K562 (cell line): Measurements from ENCODE around the gene DTD1. TPM values are rescaled to one million over a fixed set of nuclear protein-coding genes. Genes with fewer than 3 reads are reported as not detected.

Source experiments
- ATAC-seq: fragments of 200-7000 bp; cut with Tn5 transposase; 3 replicates; pipeline ENCODE4 v1.9.1; 2020; ENCODE audit warnings: moderate library complexity
- BruUV-seq: library from RNA; stranded (reverse); fragments of 400-500 nt; replicated peaks from 2 replicates; lab custom pipeline; 2021; lab: Mats Ljungman, UMichigan
- CTCF ChIA-PET: fragments of 300-600 bp; formaldehyde crosslinking; extraction: SDS; loops from one replicate; lab custom pipeline; 2021; ENCODE audit warnings: low intra/inter-chr PET ratio; lab: Yijun Ruan, JAX
- POLR2A ChIA-PET: fragments of 300-600, 350-650 bp; sonication (Branson Sonifier 250); formaldehyde crosslinking; extraction: SDS; loops from one replicate; lab custom pipeline; 2021; ENCODE audit warnings: antibody characterized with exemption, inconsistent platforms; lab: Yijun Ruan, JAX
- DNase-seq, 4 experiments: peaks; one replicate each; pipeline versions ENCODE4 v3.0.0 to v3.0.0-alpha.2; 2011 to 2018; ENCODE audit warnings: low spot score in 3 of 4, mixed read lengths in 3 of 4; ENCODE audit errors: extremely low read depth in 1 of 4
- FAIRE-seq: peaks from 2 replicates; lab custom pipeline; 2011; peaks lifted over from hg19 to GRCh38; lab: Jason Lieb, UNC
- H2AFZ ChIP-seq: 2 replicates; pipeline ENCODE4 v1.6.0; 2011; ENCODE audit warnings: low read depth, low read length, control low read depth, inconsistent platforms
- H3K27ac ChIP-seq: fragments of 200-600 bp; 3 replicates; pipeline ENCODE4 v1.8.0; 2011; ENCODE audit warnings: low read depth, mild to moderate bottlenecking, control low read depth, inconsistent platforms, low read length, moderate library complexity, mixed read lengths; ENCODE audit errors: extremely low read depth
- H3K27me3 ChIP-seq, 2 experiments: fragments of 300-600 bp in 1 of 2; 2 replicates in 1 of 2; 3 replicates in 1 of 2; pipeline versions ENCODE4 v1.6.0 to v1.8.0; 2011; ENCODE audit warnings: inconsistent platforms in 2 of 2, low read length in 2 of 2, mild to moderate bottlenecking in 1 of 2, mixed read lengths in 1 of 2, moderate library complexity in 1 of 2; ENCODE audit not compliant: control insufficient read depth in 2 of 2, insufficient read depth in 2 of 2
- H3K36me3 ChIP-seq: fragments of 300-600 bp; 3 replicates; pipeline ENCODE4 v1.8.0; 2011; ENCODE audit warnings: mild to moderate bottlenecking, low read length, inconsistent platforms; ENCODE audit not compliant: control insufficient read depth, insufficient read depth
- H3K4me1 ChIP-seq, 2 experiments: fragments of 200-600 bp in 1 of 2; replicated peaks in 1 of 2; 2 replicates in 1 of 2; 3 replicates in 1 of 2; pipeline versions ENCODE4 v1.5.1 to v1.8.0; 2011; ENCODE audit warnings: inconsistent platforms in 2 of 2, low read length in 2 of 2, mild to moderate bottlenecking in 1 of 2, mixed read lengths in 1 of 2, moderate library complexity in 1 of 2; ENCODE audit not compliant: control insufficient read depth in 2 of 2, insufficient read depth in 2 of 2
- H3K4me2 ChIP-seq: 2 replicates; pipeline ENCODE4 v1.6.1; 2011; ENCODE audit warnings: low read length, control low read depth, inconsistent platforms, mixed read lengths; ENCODE audit not compliant: insufficient read depth
- H3K4me3 ChIP-seq: fragments of 200-600 bp; sonication (generic), shearing (Covaris generic); 2 replicates; pipeline ENCODE4 v1.5.1; 2016; ENCODE audit warnings: control low read depth, inconsistent platforms
- H3K79me2 ChIP-seq: fragments of 200-600 bp; 3 replicates; pipeline ENCODE4 v1.8.0; 2011; ENCODE audit warnings: low read length, inconsistent platforms; ENCODE audit not compliant: control insufficient read depth, insufficient read depth
- H3K9ac ChIP-seq, 2 experiments: 2 replicates each; pipeline versions ENCODE4 v1.6.0 to v1.6.1; 2011; ENCODE audit warnings: low read depth in 2 of 2, low read length in 2 of 2, control low read depth in 1 of 2, inconsistent platforms in 1 of 2, mild to moderate bottlenecking in 1 of 2, mixed read lengths in 1 of 2; ENCODE audit not compliant: insufficient read depth in 1 of 2
- H3K9me1 ChIP-seq: one replicate; pipeline ENCODE4 v1.6.0; 2011; ENCODE audit warnings: inconsistent platforms, mild to moderate bottlenecking, low read length, moderate library complexity; ENCODE audit not compliant: control insufficient read depth, insufficient read depth
- H3K9me3 ChIP-seq: replicated peaks from 2 replicates; pipeline ENCODE4 v1.5.1; 2011; ENCODE audit warnings: low read depth, low read length, inconsistent platforms; ENCODE audit not compliant: control insufficient read depth, insufficient read depth
- H4K20me1 ChIP-seq: replicated peaks from 2 replicates; pipeline ENCODE4 v1.6.1; 2011; ENCODE audit warnings: low read length, inconsistent platforms, mixed read lengths; ENCODE audit not compliant: control insufficient read depth, insufficient read depth
- CBX1 ChIP-seq: sonication (generic); IDR thresholded peaks from 2 replicates; pipeline ENCODE4 v1.6.1; 2016; ENCODE audit warnings: antibody characterized with exemption, low read depth, mild to moderate bottlenecking
- CEBPB ChIP-seq: fragments of 450-650 bp; IDR thresholded peaks from 2 replicates; pipeline ENCODE4 v1.6.1; 2016; ENCODE audit warnings: missing genetic modification characterization, missing compliant biosample characterization
- ETV5 ChIP-seq: sonication (generic); formaldehyde crosslinking; IDR thresholded peaks from 2 replicates; pipeline ENCODE4 v1.4.0; 2020; ENCODE audit warnings: low read depth, mild to moderate bottlenecking, missing genetic modification reagents
- PCBP2 ChIP-seq: fragments of 200-400 bp; formaldehyde crosslinking; IDR thresholded peaks from 2 replicates; pipeline ENCODE4 v1.6.1; 2018; ENCODE audit warnings: low read length, low read depth, mild to moderate bottlenecking, moderate library complexity; ENCODE audit not compliant: poor library complexity, severe bottlenecking
- RAD51 ChIP-seq: fragments of 450-650 bp; IDR thresholded peaks from 2 replicates; pipeline ENCODE4 v1.7.1; 2016; ENCODE audit warnings: low read depth, mild to moderate bottlenecking, borderline replicate concordance
- SRSF9 ChIP-seq: fragments of 200-400 bp; formaldehyde crosslinking; IDR thresholded peaks from 2 replicates; pipeline ENCODE4 v1.6.1; 2017; ENCODE audit warnings: low read depth, low read length, borderline replicate concordance
- TAF7 ChIP-seq: fragments of 450-650 bp; IDR thresholded peaks from 2 replicates; pipeline ENCODE4 v1.6.1; 2016; ENCODE audit warnings: missing genetic modification characterization, missing compliant biosample characterization
- TAL1 ChIP-seq: fragments of 450-650 bp; IDR thresholded peaks from 2 replicates; pipeline ENCODE4 v1.6.1; 2016; ENCODE audit warnings: mild to moderate bottlenecking
- ZBTB17 ChIP-seq: fragments of 450-650 bp; formaldehyde crosslinking; IDR thresholded peaks from 2 replicates; pipeline ENCODE4 v1.4.0; 2020; ENCODE audit warnings: mild to moderate bottlenecking
- ZNF584 ChIP-seq: fragments of 200-800 bp; sonication (Bioruptor generic); IDR thresholded peaks from 2 replicates; pipeline ENCODE4 v1.6.1; 2016; ENCODE audit warnings: low read depth, mild to moderate bottlenecking, missing genetic modification characterization, missing compliant biosample characterization
- WGBS: fragments of 100-300 bp; shearing (Covaris generic); methylation state at CpG from one replicate; pipeline ENCODE4 v1.1.6; 2016; ENCODE audit warnings: low coverage, mixed read lengths; ENCODE audit not compliant: insufficient coverage; ENCODE audit errors: missing lambda C conversion rate; 5-methylcytosine and 5-hydroxymethylcytosine counted together
- in situ Hi-C: fragments of 300-500 bp; cut with MboI; formaldehyde crosslinking; loops from 4 replicates; pipeline ENCODE4 v1.15.0; 2018; ENCODE audit warnings: inconsistent platforms, mixed read lengths
- intact Hi-C: fragments of 100-400 bp; cut with micrococcal nuclease; formaldehyde crosslinking; loops from 2 replicates; pipeline ENCODE4 v1.14.2; 2022
- polyA plus RNA-seq, 8 experiments: library from polyadenylated mRNA; depleted of rRNA in 4 of 8; stranded (reverse) in 5 of 8; unstranded in 3 of 8; fragments of >200 nt; fragmentation: Nextera tagmentation in 2 of 8; fragmentation: Illumina TruSeq in 1 of 8; extraction: Ambion mirVana in 2 of 8; extraction: Trizol in 1 of 8; gene quantifications; 2 replicates each; pipeline versions ENCODE4 v1.2.1 to v1.2.3, GENCODE V29; 2011 to 2014; ENCODE audit warnings: inconsistent platforms in 1 of 8, missing spikeins in 1 of 8
- total RNA-seq, 7 experiments: library from RNA; depleted of rRNA in 6 of 7; stranded (reverse); fragments of >200 nt in 6 of 7; fragmentation: Illumina TruSeq in 2 of 7; extraction: Trizol in 2 of 7; gene quantifications; 2 replicates each; pipeline versions ENCODE4 v1.2.1 to v1.2.3, GENCODE V29; 2011 to 2021; ENCODE audit warnings: low replicate concordance in 1 of 7
- TF ChIP-seq, protein P1 (sequence below), 2 experiments: IDR thresholded peaks; 2 replicates each; pipeline ENCODE4 v1.6.1; 2011; ENCODE audit warnings: borderline replicate concordance in 1 of 2, control low read depth in 1 of 2, low read depth in 1 of 2, low read length in 1 of 2, mild to moderate bottlenecking in 1 of 2, mixed read lengths in 1 of 2, moderate library complexity in 1 of 2; ENCODE audit not compliant: insufficient read depth in 1 of 2, insufficient read length in 1 of 2, poor library complexity in 1 of 2, severe bottlenecking in 1 of 2; ENCODE audit errors: extremely low read depth in 1 of 2
- TF ChIP-seq, protein P2 (sequence below): fragments of 450-650 bp; conservative IDR thresholded peaks from 2 replicates; pipeline ENCODE4 v1.6.1; 2016; ENCODE audit warnings: missing genetic modification characterization, low read depth, mild to moderate bottlenecking, control low read depth, missing compliant biosample characterization

DTD1 gene
- total and polyA plus RNA-seq, 9 of the 15 experiments (the other 6 are each of a cell fraction or from before 2014, with no cell fraction given) = 5.7 to 28.6 (median 26.8) TPM

DNA sequence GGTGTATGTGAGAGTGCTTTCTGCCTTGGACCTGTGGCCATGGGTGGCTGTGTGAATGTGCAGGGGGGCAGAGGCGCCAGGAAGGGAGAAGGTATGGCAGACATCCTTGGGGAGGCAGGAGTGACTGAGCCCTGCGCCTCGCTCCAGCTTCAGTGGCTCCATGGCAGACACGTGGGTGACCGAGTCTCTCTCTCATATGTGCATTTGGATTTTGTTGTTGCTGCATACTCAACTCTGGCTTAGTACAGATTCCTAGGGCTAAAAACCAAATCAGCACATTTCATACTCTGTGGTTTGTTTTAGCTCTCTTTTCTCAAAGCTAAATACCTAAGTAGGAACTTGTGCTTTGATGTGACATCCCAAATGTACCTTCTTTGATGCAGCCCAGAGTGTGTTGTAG, 97.6 kb downstream of the DTD1 start:
- Histone ChIP-seq H3K4me3 (no peak overlapping the region), H3K4me2 (no peak overlapping the region), H3K79me2 (no peaks in the 10 kb centered on the region), H3K9me1 (no peaks in the 10 kb centered on the region), H3K4me1 (no peaks in the 10 kb centered on the region), H3K9ac (no peak overlapping the region), H3K27ac (no peak overlapping the region), H3K27me3 (no peaks in the 10 kb centered on the region), H4K20me1 (no peaks in the 10 kb centered on the region), H3K9me3 (no peaks in the 10 kb centered on the region), H2AFZ (no peak overlapping the region), H3K36me3 (no peaks in the 10 kb centered on the region)
- BruUV-seq = no TSS peak
- TF ChIP-seq ZBTB17 (CRISPR knock-in tag) (no peak), SRSF9 (no peak), CEBPB (tag) (no peak), TAF7 (tag) (no peak), TAL1 (no peak), CBX1 (no peak), RAD51 (no peak), ETV5 (CRISPR knock-in tag) (no peak), PCBP2 (no peak), ZNF584 (CRISPR knock-in tag) (no peak)
- TF ChIP-seq, protein P1, sequence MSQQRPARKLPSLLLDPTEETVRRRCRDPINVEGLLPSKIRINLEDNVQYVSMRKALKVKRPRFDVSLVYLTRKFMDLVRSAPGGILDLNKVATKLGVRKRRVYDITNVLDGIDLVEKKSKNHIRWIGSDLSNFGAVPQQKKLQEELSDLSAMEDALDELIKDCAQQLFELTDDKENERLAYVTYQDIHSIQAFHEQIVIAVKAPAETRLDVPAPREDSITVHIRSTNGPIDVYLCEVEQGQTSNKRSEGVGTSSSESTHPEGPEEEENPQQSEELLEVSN (IDR thresholded peaks at IDR 0.05; ENCODE audit: borderline replicate concordance in 1 of 2, extremely low read depth in 1 of 2, insufficient read depth in 1 of 2, insufficient read length in 1 of 2, low read depth in 1 of 2, low read length in 1 of 2, poor library complexity in 1 of 2, severe bottlenecking in 1 of 2) = no peak
- TF ChIP-seq, protein P2, sequence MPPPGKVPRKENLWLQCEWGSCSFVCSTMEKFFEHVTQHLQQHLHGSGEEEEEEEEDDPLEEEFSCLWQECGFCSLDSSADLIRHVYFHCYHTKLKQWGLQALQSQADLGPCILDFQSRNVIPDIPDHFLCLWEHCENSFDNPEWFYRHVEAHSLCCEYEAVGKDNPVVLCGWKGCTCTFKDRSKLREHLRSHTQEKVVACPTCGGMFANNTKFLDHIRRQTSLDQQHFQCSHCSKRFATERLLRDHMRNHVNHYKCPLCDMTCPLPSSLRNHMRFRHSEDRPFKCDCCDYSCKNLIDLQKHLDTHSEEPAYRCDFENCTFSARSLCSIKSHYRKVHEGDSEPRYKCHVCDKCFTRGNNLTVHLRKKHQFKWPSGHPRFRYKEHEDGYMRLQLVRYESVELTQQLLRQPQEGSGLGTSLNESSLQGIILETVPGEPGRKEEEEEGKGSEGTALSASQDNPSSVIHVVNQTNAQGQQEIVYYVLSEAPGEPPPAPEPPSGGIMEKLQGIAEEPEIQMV (tag) = no peak
- DNase-seq = no peak
- ChIA-PET POLR2A (interaction anchor here (1.3 kb wide), 1 partner anchor 18 kb away, joined by 4 read pairs; no protein-coding TSS in a partner anchor), CTCF (no interaction called here)
- FAIRE-seq = no peak
- intact Hi-C loops (no loop called here), in situ Hi-C loops (no loop called here)
- 23% methylated on average over 2 of the region's 5 CpGs for WGBS
- ATAC-seq = no peak
